Gastrocnemius medialis (tissue), 4 donors: ENCODE data around the gene CISD1. TPM values are rescaled to one million over a fixed set of nuclear protein-coding genes. Genes with fewer than 3 reads are reported as not detected.

Experiments used
- ATAC-seq, 2 donors: fragments of 150-250 bp; one replicate each; pipeline ENCODE4 v1.9.1; 2016
- DNase-seq, 2 donors: peaks; one replicate each; pipeline ENCODE4 v3.0.0-alpha.2; 2019
- H3K27ac ChIP-seq, 4 donors: fragments of 200-600 bp; sonication (generic); 1 replicate in 1 of 4; 2 replicates in 3 of 4; pipeline ENCODE4 v1.5.1; 2016 to 2018; ENCODE audit warnings: mild to moderate bottlenecking in 2 of 4, moderate library complexity in 1 of 4
- H3K27me3 ChIP-seq, 3 donors: fragments of 200-600 bp; sonication (generic) in 2 of 3; 1 replicate in 1 of 3; 2 replicates in 2 of 3; pipeline versions ENCODE4 v1.5.1 to v1.6.0; 2016 to 2019; ENCODE audit warnings: mild to moderate bottlenecking in 1 of 3, moderate library complexity in 1 of 3
- H3K36me3 ChIP-seq, 2 donors: fragments of 200-600 bp; sonication (generic) in 1 of 2; one replicate each; pipeline ENCODE4 v1.5.1; 2017 to 2018
- H3K4me1 ChIP-seq, 2 donors: fragments of 200-600 bp; sonication (generic) in 1 of 2; one replicate each; pipeline ENCODE4 v1.5.1; 2016 to 2017; ENCODE audit warnings: mild to moderate bottlenecking in 2 of 2
- H3K4me3 ChIP-seq, 4 donors: fragments of 200-600 bp; sonication (generic) in 3 of 4; 1 replicate in 1 of 4; 2 replicates in 3 of 4; pipeline ENCODE4 v1.5.1; 2016 to 2019; ENCODE audit warnings: mild to moderate bottlenecking in 2 of 4
- H3K9me3 ChIP-seq, 3 donors: fragments of 200-600 bp; sonication (generic) in 2 of 3; 1 replicate in 1 of 3; 2 replicates in 2 of 3; pipeline ENCODE4 v1.5.1; 2016 to 2019
- CTCF ChIP-seq, 5 experiments: fragments of 450-650 bp in 3 of 5; fragments of 200-600 bp in 2 of 5; sonication (generic) in 2 of 5; IDR thresholded peaks in 4 of 5; conservative IDR thresholded peaks in 1 of 5; 1 replicate in 4 of 5; 2 replicates in 1 of 5; pipeline ENCODE4 v1.5.1; 2016 to 2019; ENCODE audit warnings: antibody characterized with exemption in 5 of 5, mild to moderate bottlenecking in 3 of 5, moderate library complexity in 3 of 5
- POLR2A ChIP-seq, 2 donors: fragments of 450-650 bp; IDR thresholded peaks; one replicate each; pipeline ENCODE4 v1.6.1; 2017; ENCODE audit warnings: antibody characterized with exemption in 2 of 2, mild to moderate bottlenecking in 2 of 2, moderate library complexity in 2 of 2
- in situ Hi-C, 4 donors: fragments of 200-750 bp; cut with MboI; loops; one replicate each; pipeline versions ENCODE4 v1.15.0 to v1.8.0; 2017; ENCODE audit warnings: low sequenced_read_pairs in 4 of 4
- intact Hi-C: fragments of 100-400 bp; cut with DNase I; formaldehyde crosslinking; loops from one replicate; pipeline ENCODE4 v1.15.1; 2023; ENCODE audit warnings: low total_unique reads
- total RNA-seq, 4 donors: library from RNA; depleted of rRNA; stranded (reverse); fragments of >200 nt; gene quantifications; one replicate each; pipeline versions ENCODE4 v1.1.0 to v1.2.3, GENCODE V29; 2016

Gene CISD1
- total RNA-seq, 4 donors from 2014 or later, result 54.4 to 90.2 (median 71.1) TPM

- peak; percentile 66 to 72 for TF ChIP-seq POLR2A (IDR thresholded peaks at IDR 0.05)
- TF ChIP-seq CTCF (IDR thresholded peaks at IDR 0.05 in 4 of 5, conservative IDR thresholded peaks at IDR 0.05 in 1 of 5), result no peak
- Histone ChIP-seq H3K27me3 (no peaks in the 10 kb centered on the region), H3K27ac (peak overlapping the region; percentile 96 to 100 (median 98)), H3K4me1 (peaks cover 25 to 39% of the 10 kb centered on the region in 2 donors), H3K4me3 (peak overlapping the region; percentile 78 to 98 (median 92)), H3K36me3 (no peaks in the 10 kb centered on the region), H3K9me3 (no peaks in the 10 kb centered on the region)
- in situ Hi-C loops, result no loop called here
- ATAC-seq (peak; percentile 91 to 93), DNase-seq (peak; percentile 86 to 90)
- intact Hi-C loops, result loop anchor here (1.0 to 5.0 kb wide), 5 partner anchors 25 to 1571 kb away; partner anchors contain the start of genes BICC1, CCDC6, CISD1 and TFAM
These were observed 66.5 kb downstream of the CISD1 start for GRCh38 chr10:58335306-58336005.

- DNase-seq (no peak), ATAC-seq (no peak)
- in situ Hi-C loops (no loop called here), intact Hi-C loops (loop anchor here (5.0 kb wide), 1 partner anchor 176 kb away; the partner anchor contains the start of gene BICC1)
- no peaks in the 10 kb centered on the region for H3K36me3 ChIP-seq
- H3K4me3 ChIP-seq, result peak overlapping the region; percentile 78 to 98 (median 92)
- H3K4me1 ChIP-seq, result peaks cover 33 to 46% of the 10 kb centered on the region in 2 donors
- H3K27ac ChIP-seq, result peak overlapping the region; percentile 96 to 100 (median 98)
- H3K9me3 ChIP-seq, result no peaks in the 10 kb centered on the region
- no peak for TF ChIP-seq CTCF (IDR thresholded peaks at IDR 0.05 in 4 of 5, conservative IDR thresholded peaks at IDR 0.05 in 1 of 5)
- TF ChIP-seq POLR2A (IDR thresholded peaks at IDR 0.05), result no peak
- no peaks in the 10 kb centered on the region for H3K27me3 ChIP-seq
These were observed 67.3 kb downstream of the CISD1 start for GRCh38 chr10:58336242-58336641.

Other genes starting within 250 kb of the CISD1 start
- 1 to 10 TPM; 3.0 to 8.2 (median 5.6) TPM for gene IPMK, start 1.3 kb upstream of the CISD1 start, total RNA-seq
- 100 to 1,000 TPM in 1 of 4 donors, 10 to 100 TPM in 3; 62.0 to 178 (median 81.6) TPM for gene UBE2D1, start 65.8 kb downstream of the CISD1 start, total RNA-seq
- 10 to 100 TPM in 3 of 4 donors, 1 to 10 TPM in 1; 9.2 to 21.7 (median 15.0) TPM for gene TFAM, start 116.2 kb downstream of the CISD1 start, total RNA-seq
- gene BICC1, start 243.7 kb downstream of the CISD1 start, total RNA-seq, result 10 to 100 TPM in 2 of 4 donors, 1 to 10 TPM in 2; 4.7 to 29.7 (median 18.0) TPM